ENCODE data around the gene NHS.

DNA sequence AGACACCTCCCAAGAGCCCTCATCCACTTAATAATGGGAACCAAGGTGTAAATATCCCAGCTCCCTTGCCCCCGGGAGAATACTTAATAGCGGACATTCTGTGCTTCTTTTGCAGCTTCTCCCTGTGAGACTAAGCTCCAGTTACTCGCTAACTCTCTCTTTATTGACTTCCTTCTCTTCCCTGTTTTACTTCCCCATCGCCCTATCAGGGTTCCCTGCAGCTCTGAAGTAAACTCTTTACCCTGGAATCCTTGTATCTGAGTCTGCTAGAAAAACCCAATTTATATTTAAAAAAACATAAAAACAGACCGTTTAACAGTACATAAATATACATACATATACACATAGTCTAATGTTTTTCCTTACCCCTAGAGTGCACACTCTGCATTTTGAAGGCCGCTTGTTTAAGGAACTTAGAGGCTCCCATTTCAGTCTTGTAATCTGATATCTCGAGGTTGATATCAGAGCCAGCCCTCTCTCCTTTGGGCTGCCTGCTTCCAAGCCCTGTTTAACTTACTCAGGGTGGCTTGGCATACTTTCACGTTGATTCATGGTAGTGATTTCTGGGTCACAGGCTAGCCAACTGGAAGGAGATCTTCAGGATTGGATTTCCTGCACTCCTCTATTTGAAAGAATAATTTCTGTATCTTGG is 184.9 kb downstream of the NHS start:
- TF ChIP-seq, protein P1, sequence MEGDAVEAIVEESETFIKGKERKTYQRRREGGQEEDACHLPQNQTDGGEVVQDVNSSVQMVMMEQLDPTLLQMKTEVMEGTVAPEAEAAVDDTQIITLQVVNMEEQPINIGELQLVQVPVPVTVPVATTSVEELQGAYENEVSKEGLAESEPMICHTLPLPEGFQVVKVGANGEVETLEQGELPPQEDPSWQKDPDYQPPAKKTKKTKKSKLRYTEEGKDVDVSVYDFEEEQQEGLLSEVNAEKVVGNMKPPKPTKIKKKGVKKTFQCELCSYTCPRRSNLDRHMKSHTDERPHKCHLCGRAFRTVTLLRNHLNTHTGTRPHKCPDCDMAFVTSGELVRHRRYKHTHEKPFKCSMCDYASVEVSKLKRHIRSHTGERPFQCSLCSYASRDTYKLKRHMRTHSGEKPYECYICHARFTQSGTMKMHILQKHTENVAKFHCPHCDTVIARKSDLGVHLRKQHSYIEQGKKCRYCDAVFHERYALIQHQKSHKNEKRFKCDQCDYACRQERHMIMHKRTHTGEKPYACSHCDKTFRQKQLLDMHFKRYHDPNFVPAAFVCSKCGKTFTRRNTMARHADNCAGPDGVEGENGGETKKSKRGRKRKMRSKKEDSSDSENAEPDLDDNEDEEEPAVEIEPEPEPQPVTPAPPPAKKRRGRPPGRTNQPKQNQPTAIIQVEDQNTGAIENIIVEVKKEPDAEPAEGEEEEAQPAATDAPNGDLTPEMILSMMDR (IDR thresholded peaks at IDR 0.05): no peak
- no peak for TF ChIP-seq ZFX (IDR thresholded peaks at IDR 0.05; ENCODE audit: borderline replicate concordance)
